ENCODE results near the gene ARHGEF16.

- TF ChIP-seq CTCF (IDR thresholded peaks at IDR 0.05 in 4 of 5, conservative IDR thresholded peaks at IDR 0.05 in 1 of 5), result no peak
- TF ChIP-seq POLR2A (IDR thresholded peaks at IDR 0.05), result no peak
These were observed 47.6 kb downstream of the ARHGEF16 start for GRCh38 chr1:3501856-3502640.

Measured in gastrocnemius medialis (tissue), 4 donors.